GM19467 (cell line): ENCODE data around the gene CRTAC1.
A peak's percentile ranks its signal among the peaks of the same experiment; 100 is the strongest.

Source experiments
- ATAC-seq: cut with Tn5 transposase; IDR thresholded peaks from one replicate; pipeline ENCODE4 v1.9.1; 2021; ENCODE audit warnings: mild to moderate bottlenecking, moderate library complexity; ENCODE audit not compliant: unreplicated experiment

CRTAC1 gene

GRCh38 chr10:97876402-97876801 is 154.0 kb downstream of the CRTAC1 start:
- ATAC-seq, result no peak

GRCh38 chr10:97875391-97875790 is 155.0 kb downstream of the CRTAC1 start:
- no peak for ATAC-seq

DNA sequence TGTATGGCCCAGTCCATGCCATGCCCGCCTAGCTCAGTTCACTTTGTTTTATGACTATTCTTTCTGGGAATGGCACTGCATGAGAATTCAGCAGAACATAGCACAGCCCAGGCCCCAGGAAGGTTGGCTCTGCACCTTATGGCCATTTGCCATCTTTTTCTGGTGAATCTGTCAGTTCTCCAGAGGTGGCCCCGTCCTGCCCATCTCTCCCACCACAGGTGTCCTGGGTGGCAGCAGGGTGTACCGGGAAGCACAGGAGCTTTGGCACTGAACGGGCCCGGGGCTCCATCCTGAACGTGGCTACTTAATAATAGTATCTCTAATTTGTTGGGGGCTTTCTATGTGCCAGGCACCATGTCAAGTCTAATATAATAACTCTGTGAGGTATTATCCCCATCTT is 156.1 kb downstream of the CRTAC1 start:
- no peak for ATAC-seq

DNA sequence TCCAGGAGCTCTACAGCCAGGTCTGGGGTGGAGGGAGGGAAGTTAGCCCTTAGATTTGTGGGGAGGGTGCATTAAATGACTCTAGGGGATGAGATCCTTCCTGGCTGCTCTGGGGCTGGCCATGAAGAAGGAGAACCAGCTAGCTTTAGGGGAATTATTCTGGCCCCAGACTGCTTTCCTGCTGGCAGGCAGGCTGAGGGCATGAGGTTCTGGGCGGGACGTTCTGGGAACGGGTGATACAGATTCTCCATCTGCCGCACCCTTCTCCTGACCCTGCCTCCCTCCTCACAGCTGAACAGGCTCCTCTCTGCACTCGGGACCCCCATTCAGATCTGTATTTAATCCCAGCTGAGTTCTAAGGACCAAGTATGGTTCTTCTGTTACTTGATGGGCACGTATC is 156.9 kb downstream of the CRTAC1 start:
- no peak for ATAC-seq

GRCh38 chr10:97870990-97871389 is 159.4 kb downstream of the CRTAC1 start:
- ATAC-seq, result no peak

DNA sequence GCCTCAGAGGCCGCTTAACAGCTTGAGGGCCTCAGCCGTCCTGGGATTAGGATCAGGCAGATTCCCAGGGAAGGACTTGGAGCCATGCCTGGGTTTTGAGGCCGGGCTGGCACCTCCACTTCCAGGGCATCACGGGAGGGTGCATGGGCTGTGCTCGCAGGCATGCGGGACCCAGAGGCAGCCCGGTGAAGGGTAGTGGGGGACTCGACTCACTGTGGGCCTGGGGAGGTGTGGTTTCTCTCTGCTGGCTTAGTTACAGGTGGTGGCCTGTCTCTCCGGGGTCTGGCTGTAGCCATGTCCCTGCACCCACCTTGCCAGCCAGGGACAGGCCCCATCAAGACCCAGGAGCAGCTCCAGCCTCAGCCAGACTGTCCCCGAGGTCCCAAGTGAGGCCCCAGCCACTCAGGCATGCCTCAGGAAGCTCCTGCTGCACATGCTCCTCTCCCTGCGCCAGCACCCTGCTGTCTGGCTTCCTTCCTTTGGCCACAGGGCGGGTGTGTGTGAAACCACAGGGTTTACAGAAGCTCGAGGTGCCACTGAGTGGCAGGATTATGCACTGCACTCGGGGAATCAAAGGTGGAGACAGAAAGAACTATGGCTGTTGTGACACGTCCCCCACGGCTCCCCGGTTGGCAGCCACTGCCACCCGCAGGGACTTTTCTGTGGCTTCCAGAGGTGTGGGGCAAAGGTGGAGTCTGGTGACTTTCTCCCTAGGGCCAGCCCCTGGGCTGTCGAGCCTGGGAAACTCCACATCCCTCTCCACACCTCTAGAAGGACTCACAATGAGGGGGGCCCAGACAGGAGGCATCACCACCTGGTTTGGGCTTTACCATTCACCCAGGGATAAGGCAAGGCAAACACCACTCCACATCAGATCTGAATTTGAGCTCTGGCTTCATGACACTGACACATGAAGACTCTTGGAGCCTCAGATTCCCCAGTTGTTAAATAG is 161.1 kb downstream of the CRTAC1 start:
- peak; percentile 93 for ATAC-seq

DNA sequence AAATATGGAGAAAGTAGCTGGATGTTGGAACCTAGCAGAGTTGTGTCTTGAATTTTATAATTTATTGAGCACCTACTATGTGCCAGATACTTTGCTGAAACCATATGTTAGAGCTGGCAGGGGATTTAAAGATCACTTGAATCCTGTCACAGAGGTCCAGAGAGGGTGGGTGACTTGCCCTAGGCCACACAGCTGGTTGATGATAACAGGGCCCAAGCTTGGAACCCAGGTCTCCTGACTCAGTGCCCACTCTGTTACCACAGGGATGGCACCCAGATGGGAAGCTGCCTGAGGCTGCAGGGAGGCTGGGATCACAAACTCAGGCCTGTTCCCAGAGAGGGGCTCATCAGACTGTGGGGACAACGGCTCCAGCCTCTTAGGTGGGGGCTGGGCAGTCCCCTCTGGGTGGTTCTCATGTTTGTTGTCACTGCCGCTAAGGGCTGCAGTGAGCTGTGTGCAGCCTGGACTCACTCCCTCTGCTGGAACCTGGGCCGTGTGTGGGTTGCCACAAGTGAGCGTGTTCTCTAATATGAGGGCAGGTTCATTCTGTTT is 162.2 kb downstream of the CRTAC1 start:
- ATAC-seq, result no peak

- no peak for ATAC-seq
These were observed 163.1 kb downstream of the CRTAC1 start for GRCh38 chr10:97867220-97867800.

GRCh38 chr10:97866524-97867219 is 163.7 kb downstream of the CRTAC1 start:
- ATAC-seq, result no peak

- ATAC-seq, result no peak
These were observed 164.9 kb downstream of the CRTAC1 start for GRCh38 chr10:97865488-97865887.

GRCh38 chr10:97863808-97864207 is 166.6 kb downstream of the CRTAC1 start:
- no peak for ATAC-seq

DNA sequence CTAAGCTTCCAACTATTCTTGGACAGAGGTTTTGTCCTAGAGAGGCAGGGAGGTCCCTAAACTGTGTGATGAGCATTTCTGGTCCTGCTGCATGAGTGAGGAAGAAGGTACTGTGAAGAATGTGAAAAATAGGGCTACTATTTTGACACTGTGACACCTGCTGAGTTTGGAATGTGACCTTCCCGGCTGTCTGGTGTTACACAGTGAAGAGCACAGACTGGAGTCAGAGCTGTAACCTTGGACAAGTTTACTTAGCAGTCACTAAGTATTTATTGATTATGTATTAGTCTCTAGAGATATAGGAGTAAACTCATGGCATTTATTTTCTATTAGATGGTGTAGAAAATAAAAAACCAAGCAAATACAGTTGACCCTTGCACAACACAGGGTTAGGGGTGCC is 168.5 kb downstream of the CRTAC1 start:
- no peak for ATAC-seq

DNA sequence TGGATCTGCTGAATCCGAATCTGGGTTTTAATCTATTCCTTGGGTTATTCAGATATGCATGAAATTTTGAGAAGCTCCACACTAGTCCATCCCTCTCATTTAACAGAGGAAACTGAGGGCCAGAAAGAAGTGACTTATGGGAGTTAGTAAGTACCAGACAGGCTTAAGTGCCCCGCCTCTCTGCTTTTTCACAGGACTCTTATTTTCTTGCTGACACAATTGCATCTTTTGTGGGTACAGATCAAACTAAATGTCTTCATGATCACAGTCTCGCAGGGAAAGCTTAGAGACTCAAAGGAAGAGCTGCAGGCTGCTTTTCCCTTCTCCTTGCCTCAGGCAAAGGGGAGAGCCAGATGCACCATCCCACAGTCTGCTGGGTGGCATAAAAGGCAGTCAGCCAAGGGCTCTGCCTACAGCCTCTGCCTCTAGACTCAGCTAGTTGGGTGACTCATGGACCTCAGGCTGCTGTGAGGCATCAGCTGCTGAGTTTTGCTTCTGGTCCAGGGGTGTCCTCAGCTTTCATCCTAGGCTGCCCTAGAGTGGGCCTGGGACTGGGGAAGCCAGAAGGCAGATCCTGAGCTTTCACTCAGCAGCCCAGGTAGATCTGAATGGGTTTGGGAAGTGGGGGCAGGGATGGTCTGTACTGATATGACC is 169.2 kb downstream of the CRTAC1 start:
- no peak for ATAC-seq

DNA sequence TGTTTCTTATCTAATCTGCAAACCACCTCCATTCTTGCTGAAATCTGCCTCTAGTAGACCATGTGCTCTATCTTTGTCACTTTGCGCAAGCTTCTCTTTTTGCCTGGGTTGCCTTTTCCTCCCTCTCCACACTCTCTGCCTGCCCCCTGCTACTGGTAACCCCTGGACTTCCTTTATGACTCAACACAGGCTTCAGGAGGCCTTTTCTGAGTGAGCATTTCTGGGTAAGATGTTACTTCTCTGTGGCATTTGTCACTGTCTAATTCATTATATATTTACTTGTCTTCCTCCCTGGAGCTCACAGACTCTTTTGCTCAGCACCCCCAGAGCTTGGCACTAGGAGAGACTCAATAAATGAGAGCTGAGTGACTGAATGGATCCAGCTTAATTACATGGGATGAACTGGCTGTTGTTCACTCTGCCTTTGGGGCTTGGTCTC is 172.4 kb downstream of the CRTAC1 start:
- no peak for ATAC-seq

DNA sequence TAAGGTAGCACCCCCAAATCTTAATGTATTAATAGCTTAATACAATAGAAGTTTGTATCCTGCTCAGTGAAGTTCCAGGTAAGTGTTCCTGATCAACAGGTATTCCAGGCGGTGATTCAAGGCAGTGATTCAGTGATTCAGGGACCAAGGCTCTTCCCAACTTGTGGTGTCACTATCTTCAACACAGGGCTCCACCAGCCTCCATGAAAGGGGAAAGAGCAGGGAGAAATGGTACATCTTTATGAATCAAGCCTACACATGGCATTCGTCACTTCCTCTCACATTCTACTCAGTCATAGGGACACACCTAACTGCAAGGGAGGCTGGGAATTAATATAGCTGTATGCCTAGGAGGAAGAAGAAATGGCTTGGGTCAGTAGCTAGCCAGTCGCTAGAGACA is 175.7 kb downstream of the CRTAC1 start:
- ATAC-seq, result no peak

DNA sequence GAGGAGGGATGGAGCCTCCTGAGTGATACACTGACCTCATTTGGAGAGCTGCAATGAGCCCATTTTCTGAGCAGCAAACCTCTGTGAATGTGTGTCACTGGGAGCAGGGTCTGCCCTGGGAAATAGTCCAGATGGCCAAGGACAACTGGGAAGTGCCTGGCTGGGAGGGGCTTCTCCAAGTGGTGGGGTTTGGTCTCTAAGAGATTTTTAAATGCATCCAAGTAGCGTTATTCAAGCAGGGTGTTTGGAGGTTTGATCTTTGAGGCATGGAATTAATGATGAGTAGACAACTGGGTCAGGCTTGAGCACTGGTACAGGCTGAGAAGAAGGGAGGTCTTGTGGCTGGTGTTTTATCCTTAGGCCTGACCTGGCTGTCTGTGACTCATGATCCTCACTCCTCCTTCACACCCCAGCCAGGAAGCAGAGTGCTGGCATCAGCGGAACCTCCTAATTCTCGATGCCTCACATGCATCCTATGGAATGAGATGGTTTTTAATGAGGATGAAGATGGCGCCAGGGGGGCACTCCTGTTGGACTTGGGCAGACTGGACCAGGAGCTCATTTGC is 177.5 kb downstream of the CRTAC1 start:
- no peak for ATAC-seq

- no peak for ATAC-seq
These were observed 178.1 kb downstream of the CRTAC1 start for GRCh38 chr10:97852277-97852676.

DNA sequence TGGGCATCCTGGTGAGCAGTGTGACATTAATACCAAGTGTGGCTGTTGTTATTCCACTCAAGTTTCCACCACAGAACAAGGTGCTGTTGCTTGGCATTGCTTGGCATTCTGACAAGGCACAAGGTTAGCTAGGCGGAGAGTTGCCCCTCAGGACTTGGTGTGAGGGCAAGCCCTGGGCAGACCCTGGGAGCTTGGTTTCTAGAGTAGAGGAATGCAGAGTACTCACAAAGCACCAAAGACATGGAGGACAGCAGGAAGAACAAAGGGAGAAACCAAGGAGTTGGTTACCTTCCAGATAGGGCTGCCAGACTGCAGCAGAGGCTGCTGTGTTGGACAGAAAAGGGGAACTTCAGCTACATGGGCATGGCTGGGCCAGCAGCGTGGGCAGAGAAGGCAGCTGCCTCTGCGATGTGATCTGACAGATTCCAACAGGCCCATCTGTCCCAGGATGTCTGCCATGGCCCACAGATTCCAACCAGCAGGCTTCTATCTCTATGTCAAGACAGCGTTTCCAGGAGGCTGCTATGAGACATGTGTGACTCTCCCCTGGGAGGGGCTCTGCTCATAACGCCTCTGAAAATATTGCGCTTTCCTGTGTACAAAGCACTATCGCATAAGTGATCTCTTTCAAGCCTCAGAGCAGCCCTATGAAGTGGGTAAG is 178.9 kb downstream of the CRTAC1 start:
- ATAC-seq, result no peak

DNA sequence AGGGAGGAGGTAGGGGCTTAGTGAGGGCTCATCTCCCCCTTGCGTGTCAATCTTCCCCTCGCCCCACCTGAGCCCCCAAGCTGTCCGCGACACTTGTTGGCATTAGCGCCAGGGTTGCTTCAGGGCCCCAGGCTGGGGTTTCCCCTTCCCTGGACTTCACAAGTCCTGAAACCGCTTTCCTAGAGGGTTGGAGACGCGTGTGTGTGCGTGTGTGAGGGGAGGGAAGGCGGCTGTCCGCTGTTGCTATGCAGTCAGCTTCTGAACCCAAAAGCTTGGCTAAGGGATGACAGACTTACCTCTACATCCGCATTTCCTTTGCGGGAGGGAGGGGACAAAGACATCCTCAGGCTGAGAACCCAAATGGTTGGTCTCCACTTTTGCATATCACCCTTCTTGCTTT is 180.0 kb downstream of the CRTAC1 start:
- no peak for ATAC-seq
